ENCODE results near the gene ROMO1. TPM values are rescaled to one million over a fixed set of nuclear protein-coding genes. Genes with fewer than 3 reads are reported as not detected.

Gene ROMO1
- total and polyA plus RNA-seq, 3 experiments from 2014 or later, result 108 to 358 (median 117) TPM

- peaks cover 46 to 59% (median 54%) of the 10 kb centered on the region in 3 donors for H3K4me1 Mint-ChIP-seq
Observed at GRCh38 chr20:35657271-35657670, 41.9 kb upstream of the ROMO1 start.

GRCh38 chr20:35660122-35660937 lies 38.9 kb upstream of the ROMO1 start:
- H3K4me1 Mint-ChIP-seq, result peaks cover 66 to 79% (median 74%) of the 10 kb centered on the region in 3 donors
- H3K36me3 Mint-ChIP-seq, result peaks cover 0 to 35% (median 1%) of the 10 kb centered on the region in 3 donors
- peak overlapping the region; percentile 11 for H3K4me3 ChIP-seq (ENCODE audit: low read length)
- peak overlapping the region; percentile 13 for H3K27ac ChIP-seq (ENCODE audit: low read depth, low read length)
- peak overlapping the region; percentile 26 to 100 (median 99) for H3K27ac Mint-ChIP-seq
- no peaks in the 10 kb centered on the region for H3K27me3 Mint-ChIP-seq
- ChIA-PET POLR2A (interaction anchor here (0.6 to 1.3 kb wide), 4 partner anchors 26 to 53 kb away, joined by 4 to 6 read pairs (median 4); partner anchors contain the start of gene SPAG4), CTCF (interaction anchor here (1.9 kb wide), 1 partner anchor 41 kb away, joined by 6 read pairs; no protein-coding TSS in a partner anchor)
- no peak for DNase-seq
- H3K4me1 ChIP-seq (ENCODE audit: insufficient read depth, low read length), result peaks cover 70% of the 10 kb centered on the region
- H3K9me3 ChIP-seq (ENCODE audit: low read length), result no peaks in the 10 kb centered on the region
- peak overlapping the region; percentile 86 to 98 (median 96) for H3K4me3 Mint-ChIP-seq
- H3K36me3 ChIP-seq (ENCODE audit: insufficient read depth, low read length), result peaks cover 3% of the 10 kb centered on the region
- no peaks in the 10 kb centered on the region for H3K9me3 Mint-ChIP-seq
- H3K27me3 ChIP-seq (ENCODE audit: insufficient read depth, low read length, poor library complexity, severe bottlenecking), result no peaks in the 10 kb centered on the region

More at GRCh38 chr20:35657271-35657670, 41.9 kb upstream of the ROMO1 start:
- no peak overlapping the region for H3K4me3 ChIP-seq (ENCODE audit: low read length)
- no peaks in the 10 kb centered on the region for H3K9me3 Mint-ChIP-seq
- no peaks in the 10 kb centered on the region for H3K27me3 Mint-ChIP-seq
- ChIA-PET POLR2A (no interaction called here), CTCF (interaction anchor here (1.5 kb wide), 1 partner anchor 56 kb away, joined by 4 read pairs; no protein-coding TSS in a partner anchor)
- peak in 1 of 5 donors; percentile 11 for DNase-seq
- H3K9me3 ChIP-seq (ENCODE audit: low read length), result no peaks in the 10 kb centered on the region
- peaks cover 0 to 19% (median 2%) of the 10 kb centered on the region in 3 donors for H3K36me3 Mint-ChIP-seq
- H3K27ac ChIP-seq (ENCODE audit: low read depth, low read length), result no peak overlapping the region
- peaks cover 65% of the 10 kb centered on the region for H3K4me1 ChIP-seq (ENCODE audit: insufficient read depth, low read length)
- no peaks in the 10 kb centered on the region for H3K27me3 ChIP-seq (ENCODE audit: insufficient read depth, low read length, poor library complexity, severe bottlenecking)
- peak overlapping the region; percentile 0 to 92 (median 70) for H3K27ac Mint-ChIP-seq
- H3K4me3 Mint-ChIP-seq, result peak overlapping the region; percentile 4 to 75 (median 59)
- H3K36me3 ChIP-seq (ENCODE audit: insufficient read depth, low read length), result peaks cover 29% of the 10 kb centered on the region

GRCh38 chr20:35661053-35661452 lies 38.2 kb upstream of the ROMO1 start:
- Mint-ChIP-seq H3K9me3 (no peaks in the 10 kb centered on the region), H3K4me1 (peaks cover 66 to 79% (median 74%) of the 10 kb centered on the region in 3 donors), H3K27ac (peak overlapping the region; percentile 33 to 100 (median 99)), H3K27me3 (no peaks in the 10 kb centered on the region), H3K36me3 (peaks cover 0 to 35% (median 1%) of the 10 kb centered on the region in 3 donors), H3K4me3 (peak overlapping the region; percentile 86 to 98 (median 96))
- H3K27me3 ChIP-seq (ENCODE audit: insufficient read depth, low read length, poor library complexity, severe bottlenecking), result no peaks in the 10 kb centered on the region
- no peak overlapping the region for H3K27ac ChIP-seq (ENCODE audit: low read depth, low read length)
- POLR2A ChIA-PET, result interaction anchor here (0.6 to 1.3 kb wide), 2 partner anchors 42 to 52 kb away, joined by 4 read pairs; no protein-coding TSS in a partner anchor
- H3K9me3 ChIP-seq (ENCODE audit: low read length), result no peaks in the 10 kb centered on the region
- H3K4me3 ChIP-seq (ENCODE audit: low read length), result peak overlapping the region; percentile 11
- CTCF ChIA-PET, result interaction anchor here (1.9 kb wide), 1 partner anchor 42 kb away, joined by 6 read pairs; no protein-coding TSS in a partner anchor
- peaks cover 70% of the 10 kb centered on the region for H3K4me1 ChIP-seq (ENCODE audit: insufficient read depth, low read length)
- no peak for DNase-seq
- H3K36me3 ChIP-seq (ENCODE audit: insufficient read depth, low read length), result no peaks in the 10 kb centered on the region

GRCh38 chr20:35661908-35662307 lies 37.3 kb upstream of the ROMO1 start:
- H3K4me1 Mint-ChIP-seq, result peaks cover 66 to 74% (median 68%) of the 10 kb centered on the region in 3 donors
- peaks cover 0 to 30% (median 1%) of the 10 kb centered on the region in 3 donors for H3K36me3 Mint-ChIP-seq
- H3K27ac ChIP-seq (ENCODE audit: low read depth, low read length), result no peak overlapping the region
- H3K9me3 ChIP-seq (ENCODE audit: low read length), result no peaks in the 10 kb centered on the region
- H3K4me3 Mint-ChIP-seq, result peak overlapping the region; percentile 86 to 98 (median 96)
- DNase-seq, result no peak
- CTCF ChIA-PET, result interaction anchor here (1.9 kb wide), 1 partner anchor 43 kb away, joined by 6 read pairs; no protein-coding TSS in a partner anchor
- H3K4me1 ChIP-seq (ENCODE audit: insufficient read depth, low read length), result peaks cover 66% of the 10 kb centered on the region
- H3K36me3 ChIP-seq (ENCODE audit: insufficient read depth, low read length), result no peaks in the 10 kb centered on the region
- H3K9me3 Mint-ChIP-seq, result no peaks in the 10 kb centered on the region
- peak overlapping the region; percentile 95 for H3K4me3 ChIP-seq (ENCODE audit: low read length)
- peak overlapping the region; percentile 43 to 100 (median 99) for H3K27ac Mint-ChIP-seq
- H3K27me3 Mint-ChIP-seq, result no peaks in the 10 kb centered on the region
- H3K27me3 ChIP-seq (ENCODE audit: insufficient read depth, low read length, poor library complexity, severe bottlenecking), result no peaks in the 10 kb centered on the region
- POLR2A ChIA-PET, result no interaction called here

- ChIA-PET CTCF (interaction anchor here (1.2 to 1.9 kb wide), 2 partner anchors 45 to 58 kb away, joined by 3 to 7 read pairs; no protein-coding TSS in a partner anchor), POLR2A (interaction anchor here (1.7 to 2.8 kb wide), 2 partner anchors 37 to 45 kb away, joined by 8 to 57 read pairs; partner anchors contain the start of genes NFS1, ROMO1 and SPAG4)
- H3K4me1 ChIP-seq (ENCODE audit: insufficient read depth, low read length), result peaks cover 60% of the 10 kb centered on the region
- H3K36me3 ChIP-seq (ENCODE audit: insufficient read depth, low read length), result no peaks in the 10 kb centered on the region
- no peaks in the 10 kb centered on the region for H3K9me3 ChIP-seq (ENCODE audit: low read length)
- peak overlapping the region; percentile 86 to 98 (median 96) for H3K4me3 Mint-ChIP-seq
- peak overlapping the region; percentile 90 to 100 (median 99) for H3K27ac Mint-ChIP-seq
- H3K27me3 Mint-ChIP-seq, result no peaks in the 10 kb centered on the region
- no peaks in the 10 kb centered on the region for H3K27me3 ChIP-seq (ENCODE audit: insufficient read depth, low read length, poor library complexity, severe bottlenecking)
- peaks cover 62 to 67% (median 66%) of the 10 kb centered on the region in 3 donors for H3K4me1 Mint-ChIP-seq
- no peaks in the 10 kb centered on the region for H3K9me3 Mint-ChIP-seq
- peak overlapping the region; percentile 95 for H3K4me3 ChIP-seq (ENCODE audit: low read length)
- H3K27ac ChIP-seq (ENCODE audit: low read depth, low read length), result no peak overlapping the region
- peaks cover 0 to 24% (median 0%) of the 10 kb centered on the region in 3 donors for H3K36me3 Mint-ChIP-seq
- no peak for DNase-seq
Observed at GRCh38 chr20:35662551-35662950, 36.7 kb upstream of the ROMO1 start.

GRCh38 chr20:35663516-35664465 lies 35.4 kb upstream of the ROMO1 start:
- Histone ChIP-seq H3K4me3 (ENCODE audit: low read length) (peak overlapping the region; percentile 95), H3K4me1 (ENCODE audit: insufficient read depth, low read length) (peaks cover 50% of the 10 kb centered on the region), H3K27ac (ENCODE audit: low read depth, low read length) (peak overlapping the region; percentile 98), H3K27me3 (ENCODE audit: insufficient read depth, low read length, poor library complexity, severe bottlenecking) (no peaks in the 10 kb centered on the region), H3K9me3 (ENCODE audit: low read length) (no peaks in the 10 kb centered on the region), H3K36me3 (ENCODE audit: insufficient read depth, low read length) (peaks cover 5% of the 10 kb centered on the region)
- H3K4me3 Mint-ChIP-seq, result peak overlapping the region; percentile 86 to 98 (median 96)
- H3K27me3 Mint-ChIP-seq, result no peaks in the 10 kb centered on the region
- H3K36me3 Mint-ChIP-seq, result peaks cover 0 to 26% (median 5%) of the 10 kb centered on the region in 3 donors
- no peaks in the 10 kb centered on the region for H3K9me3 Mint-ChIP-seq
- DNase-seq, result peak; percentile 56 to 84 (median 75)
- H3K27ac Mint-ChIP-seq, result peak overlapping the region; percentile 94 to 100 (median 99)
- peaks cover 55 to 58% (median 57%) of the 10 kb centered on the region in 3 donors for H3K4me1 Mint-ChIP-seq
- CTCF ChIA-PET, result interaction anchor here (0.6 to 2.1 kb wide), 10 partner anchors 43 to 290 kb away, joined by 3 to 8 read pairs (median 4); partner anchors contain the start of genes RBM39 and SPAG4
- POLR2A ChIA-PET, result interaction anchor here (0.5 to 2.8 kb wide), 15 partner anchors 9 to 803 kb away, joined by 3 to 57 read pairs (median 4); partner anchors contain the start of genes ACSS2, ERGIC3, NFS1 and PHF20
